HepG2 (cell line): ENCODE data around the gene KIAA0930. TPM values are rescaled to one million over a fixed set of nuclear protein-coding genes. Genes with fewer than 3 reads are reported as not detected.
A peak's percentile ranks its signal among the peaks of the same experiment; 100 is the strongest.

Experiments
- AGO2 ChIP-seq: fragments of 200-400 bp; formaldehyde crosslinking; optimal IDR thresholded peaks from 2 replicates; pipeline ENCODE3; 2017; ENCODE audit warnings: mild to moderate bottlenecking, low read depth, low read length, moderate library complexity
- ASH2L ChIP-seq: fragments of 300-600, 200-600 bp; sonication (generic); IDR thresholded peaks from 2 replicates; pipeline ENCODE4 v1.7.0; 2017; ENCODE audit warnings: low read depth, mild to moderate bottlenecking, moderate library complexity, mixed read lengths, low read length; ENCODE audit not compliant: insufficient read length
- HDAC2 ChIP-seq: sonication (generic); formaldehyde crosslinking; IDR thresholded peaks from 2 replicates; pipeline ENCODE4 v1.4.0; 2020; ENCODE audit warnings: missing genetic modification reagents
- HMG20A ChIP-seq: IDR thresholded peaks from 2 replicates; pipeline ENCODE4 v1.6.1; 2016; ENCODE audit warnings: borderline replicate concordance
- HOXA3 ChIP-seq: sonication (generic); formaldehyde crosslinking; IDR thresholded peaks from 2 replicates; pipeline ENCODE4 v1.5.0; 2020; ENCODE audit warnings: missing genetic modification reagents
- KLF16 ChIP-seq, 2 experiments: sonication (generic) in 1 of 2; formaldehyde crosslinking in 1 of 2; IDR thresholded peaks; 2 replicates each; pipeline versions ENCODE4 v1.6.1 to v1.8.0; 2016 to 2023; ENCODE audit warnings: missing genetic modification reagents in 2 of 2, missing compliant biosample characterization in 1 of 2
- KLF6 ChIP-seq: IDR thresholded peaks from 2 replicates; pipeline ENCODE4 v1.8.0; 2016; ENCODE audit warnings: missing biosample characterization, missing genetic modification reagents
- NRL ChIP-seq: sonication (generic); formaldehyde crosslinking; IDR thresholded peaks from 2 replicates; pipeline ENCODE4 v1.5.0; 2020; ENCODE audit warnings: missing genetic modification reagents, mild to moderate bottlenecking, moderate library complexity, borderline replicate concordance
- PHF8 ChIP-seq: sonication (generic); formaldehyde crosslinking; IDR thresholded peaks from 2 replicates; pipeline ENCODE4 v1.5.0; 2020; ENCODE audit warnings: missing genetic modification reagents
- POGZ ChIP-seq: sonication (generic); formaldehyde crosslinking; IDR thresholded peaks from 2 replicates; pipeline ENCODE4 v1.4.0; 2020; ENCODE audit warnings: mild to moderate bottlenecking, missing genetic modification reagents
- POLR2A ChIP-seq, 2 experiments: IDR thresholded peaks; 2 replicates each; pipeline ENCODE4 v1.6.1; 2011; ENCODE audit warnings: low read depth in 2 of 2, low read length in 2 of 2, mild to moderate bottlenecking in 1 of 2, moderate library complexity in 1 of 2; ENCODE audit not compliant: insufficient read depth in 1 of 2
- TAF1 ChIP-seq: sonication (generic); formaldehyde crosslinking; IDR thresholded peaks from 2 replicates; pipeline ENCODE4 v1.4.0; 2020; ENCODE audit warnings: missing genetic modification reagents
- TMF1 ChIP-seq: sonication (generic); formaldehyde crosslinking; IDR thresholded peaks from 2 replicates; pipeline ENCODE4 v1.8.1; 2022; ENCODE audit warnings: low read depth, missing genetic modification reagents
- ZC3H4 ChIP-seq: sonication (generic); formaldehyde crosslinking; IDR thresholded peaks from 2 replicates; pipeline ENCODE4 v1.4.0; 2020; ENCODE audit warnings: missing genetic modification reagents, borderline replicate concordance
- ZNF205 ChIP-seq: IDR thresholded peaks from 2 replicates; pipeline ENCODE4 v1.6.1; 2018; ENCODE audit warnings: missing biosample characterization, missing genetic modification reagents
- ZNF296 ChIP-seq: sonication (generic); formaldehyde crosslinking; conservative IDR thresholded peaks from 2 replicates; pipeline ENCODE4 v1.5.0; 2020; ENCODE audit warnings: mild to moderate bottlenecking, missing genetic modification reagents
- ZNF607 ChIP-seq: sonication (generic); formaldehyde crosslinking; IDR thresholded peaks from 2 replicates; pipeline ENCODE4 v1.5.1; 2020; ENCODE audit warnings: missing genetic modification reagents, mild to moderate bottlenecking, borderline replicate concordance
- ZNF639 ChIP-seq: conservative IDR thresholded peaks from 2 replicates; pipeline ENCODE4 v1.6.1; 2018; ENCODE audit warnings: missing genetic modification reagents
- ZNF772 ChIP-seq: sonication (generic); formaldehyde crosslinking; IDR thresholded peaks from 2 replicates; pipeline ENCODE4 v1.5.0; 2020; ENCODE audit warnings: mild to moderate bottlenecking, missing genetic modification reagents
- ZNF788 ChIP-seq: sonication (generic); formaldehyde crosslinking; IDR thresholded peaks from 2 replicates; pipeline ENCODE4 v1.5.0; 2020; ENCODE audit warnings: mild to moderate bottlenecking, missing genetic modification reagents, borderline replicate concordance
- polyA plus RNA-seq, 8 experiments: library from polyadenylated mRNA; depleted of rRNA in 3 of 8; stranded (reverse) in 7 of 8; unstranded in 1 of 8; fragments of >200 nt; fragmentation: Illumina TruSeq in 4 of 8; extraction: Trizol in 4 of 8; gene quantifications; 2 replicates each; pipeline versions ENCODE4 v1.2.1 to v1.2.3, GENCODE V29; 2011 to 2016; ENCODE audit warnings: low read depth in 4 of 8, missing spikeins in 1 of 8, mixed read lengths in 1 of 8; ENCODE audit not compliant: insufficient read depth in 1 of 8
- total RNA-seq, 5 experiments: library from RNA; depleted of rRNA; stranded (reverse); fragments of >200 nt; fragmentation: Illumina TruSeq; extraction: Trizol; gene quantifications; 2 replicates each; pipeline ENCODE4 v1.2.3, GENCODE V29; 2016; ENCODE audit warnings: low read depth in 1 of 5
- TF ChIP-seq, protein P1 (sequence below): sonication (generic); formaldehyde crosslinking; IDR thresholded peaks from 2 replicates; pipeline ENCODE4 v1.8.0; 2023; ENCODE audit warnings: mild to moderate bottlenecking, missing genetic modification reagents
- TF ChIP-seq, protein P2 (sequence below): sonication (generic); formaldehyde crosslinking; IDR thresholded peaks from 2 replicates; pipeline ENCODE4 v1.4.0; 2020; ENCODE audit warnings: mild to moderate bottlenecking, missing genetic modification reagents
- TF ChIP-seq, protein P3 (sequence below): sonication (generic); formaldehyde crosslinking; IDR thresholded peaks from 2 replicates; pipeline ENCODE4 v1.5.0; 2020; ENCODE audit warnings: mild to moderate bottlenecking, missing genetic modification reagents
- TF ChIP-seq, protein P4 (sequence below): sonication (generic); formaldehyde crosslinking; IDR thresholded peaks from 2 replicates; pipeline ENCODE4 v1.4.0; 2020; ENCODE audit warnings: mild to moderate bottlenecking, missing genetic modification reagents

The KIAA0930 gene
- total and polyA plus RNA-seq, 2 of the 13 experiments (the other 11 are each of a cell fraction or from before 2014, with no cell fraction given): 27.0 to 38.2 TPM

GRCh38 chr22:45268958-45269844 is 28.5 kb upstream of the KIAA0930 start (continued):
- TF ChIP-seq, protein P1, sequence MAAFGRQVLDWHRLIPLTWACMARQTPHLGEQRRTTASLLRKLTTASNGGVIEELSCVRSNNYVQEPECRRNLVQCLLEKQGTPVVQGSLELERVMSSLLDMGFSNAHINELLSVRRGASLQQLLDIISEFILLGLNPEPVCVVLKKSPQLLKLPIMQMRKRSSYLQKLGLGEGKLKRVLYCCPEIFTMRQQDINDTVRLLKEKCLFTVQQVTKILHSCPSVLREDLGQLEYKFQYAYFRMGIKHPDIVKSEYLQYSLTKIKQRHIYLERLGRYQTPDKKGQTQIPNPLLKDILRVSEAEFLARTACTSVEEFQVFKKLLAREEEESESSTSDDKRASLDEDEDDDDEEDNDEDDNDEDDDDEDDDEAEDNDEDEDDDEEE (CRISPR knock-in tag): no peak
- TF ChIP-seq, protein P2, sequence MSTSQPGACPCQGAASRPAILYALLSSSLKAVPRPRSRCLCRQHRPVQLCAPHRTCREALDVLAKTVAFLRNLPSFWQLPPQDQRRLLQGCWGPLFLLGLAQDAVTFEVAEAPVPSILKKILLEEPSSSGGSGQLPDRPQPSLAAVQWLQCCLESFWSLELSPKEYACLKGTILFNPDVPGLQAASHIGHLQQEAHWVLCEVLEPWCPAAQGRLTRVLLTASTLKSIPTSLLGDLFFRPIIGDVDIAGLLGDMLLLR (CRISPR knock-in tag): 0 out of 2 replicates have a peak, but pooled peaks have one; percentile 5
- TF ChIP-seq NRL (CRISPR knock-in tag) (0 out of 2 replicates have a peak, but pooled peaks have one; percentile 59), ASH2L (peak; percentile 26), ZNF788 (CRISPR knock-in tag) (0 out of 2 replicates have a peak, but pooled peaks have one; percentile 27), TAF1 (CRISPR knock-in tag) (peak; percentile 46; the same call in 1 of the 2 replicates), ZNF607 (CRISPR knock-in tag) (peak; percentile 62; the same call in 1 of the 2 replicates), ZNF772 (CRISPR knock-in tag) (peak; percentile 77; the same call in 1 of the 2 replicates), PHF8 (CRISPR knock-in tag) (peak; percentile 46; the same call in 1 of the 2 replicates), HDAC2 (no peak), HOXA3 (0 out of 2 replicates have a peak, but pooled peaks have one; percentile 28), ZNF296 (CRISPR knock-in tag) (0 out of 2 replicates have a peak, but pooled peaks have one; percentile 30), ZC3H4 (peak; percentile 57; the same call in 1 of the 2 replicates), POGZ (CRISPR knock-in tag) (0 out of 2 replicates have a peak, but pooled peaks have one; percentile 9), AGO2 (peak; percentile 62), HMG20A (no peak), ZNF639 (CRISPR knock-in tag) (0 out of 2 replicates have a peak, but pooled peaks have one; percentile 49), TMF1 (CRISPR knock-in tag) (0 out of 2 replicates have a peak, but pooled peaks have one; percentile 31), POLR2A (IDR thresholded peaks at IDR 0.05; ENCODE audit: insufficient read depth in 1 of 2, low read depth in 2 of 2, low read length in 2 of 2) (peak; percentile 27 to 80; a peak in 2 of 4 replicates), ZNF205 (CRISPR knock-in tag) (0 out of 2 replicates have a peak, but pooled peaks have one; percentile 16), KLF6 (0 out of 2 replicates have a peak, but pooled peaks have one; percentile 40), KLF16 (CRISPR knock-in tag; IDR thresholded peaks at IDR 0.05) (peak in 1 of 2 experiments; percentile 40; a peak in 1 of 4 replicates)
- TF ChIP-seq, protein P3, sequence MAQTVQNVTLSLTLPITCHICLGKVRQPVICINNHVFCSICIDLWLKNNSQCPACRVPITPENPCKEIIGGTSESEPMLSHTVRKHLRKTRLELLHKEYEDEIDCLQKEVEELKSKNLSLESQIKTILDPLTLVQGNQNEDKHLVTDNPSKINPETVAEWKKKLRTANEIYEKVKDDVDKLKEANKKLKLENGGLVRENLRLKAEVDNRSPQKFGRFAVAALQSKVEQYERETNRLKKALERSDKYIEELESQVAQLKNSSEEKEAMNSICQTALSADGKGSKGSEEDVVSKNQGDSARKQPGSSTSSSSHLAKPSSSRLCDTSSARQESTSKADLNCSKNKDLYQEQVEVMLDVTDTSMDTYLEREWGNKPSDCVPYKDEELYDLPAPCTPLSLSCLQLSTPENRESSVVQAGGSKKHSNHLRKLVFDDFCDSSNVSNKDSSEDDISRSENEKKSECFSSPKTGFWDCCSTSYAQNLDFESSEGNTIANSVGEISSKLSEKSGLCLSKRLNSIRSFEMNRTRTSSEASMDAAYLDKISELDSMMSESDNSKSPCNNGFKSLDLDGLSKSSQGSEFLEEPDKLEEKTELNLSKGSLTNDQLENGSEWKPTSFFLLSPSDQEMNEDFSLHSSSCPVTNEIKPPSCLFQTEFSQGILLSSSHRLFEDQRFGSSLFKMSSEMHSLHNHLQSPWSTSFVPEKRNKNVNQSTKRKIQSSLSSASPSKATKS (CRISPR knock-in tag): no peak
- TF ChIP-seq, protein P4, sequence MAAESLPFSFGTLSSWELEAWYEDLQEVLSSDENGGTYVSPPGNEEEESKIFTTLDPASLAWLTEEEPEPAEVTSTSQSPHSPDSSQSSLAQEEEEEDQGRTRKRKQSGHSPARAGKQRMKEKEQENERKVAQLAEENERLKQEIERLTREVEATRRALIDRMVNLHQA (CRISPR knock-in tag): no peak
